NCI-H2196 (cell line): ENCODE data around the gene HSD11B1.

Source experiments
- DNase-seq: peaks from one replicate; lab custom pipeline; 2025; ENCODE audit not compliant: unreplicated experiment; lab: John Stamatoyannopoulos, UW

HSD11B1 gene

GRCh38 chr1:209751627-209752231 lies 47.1 kb downstream of the HSD11B1 start:
- DNase-seq, result no peak

GRCh38 chr1:209752890-209753289 lies 48.2 kb downstream of the HSD11B1 start:
- DNase-seq, result no peak

- DNase-seq, result no peak
These were observed 50.6 kb downstream of the HSD11B1 start for GRCh38 chr1:209755256-209755655.

DNA sequence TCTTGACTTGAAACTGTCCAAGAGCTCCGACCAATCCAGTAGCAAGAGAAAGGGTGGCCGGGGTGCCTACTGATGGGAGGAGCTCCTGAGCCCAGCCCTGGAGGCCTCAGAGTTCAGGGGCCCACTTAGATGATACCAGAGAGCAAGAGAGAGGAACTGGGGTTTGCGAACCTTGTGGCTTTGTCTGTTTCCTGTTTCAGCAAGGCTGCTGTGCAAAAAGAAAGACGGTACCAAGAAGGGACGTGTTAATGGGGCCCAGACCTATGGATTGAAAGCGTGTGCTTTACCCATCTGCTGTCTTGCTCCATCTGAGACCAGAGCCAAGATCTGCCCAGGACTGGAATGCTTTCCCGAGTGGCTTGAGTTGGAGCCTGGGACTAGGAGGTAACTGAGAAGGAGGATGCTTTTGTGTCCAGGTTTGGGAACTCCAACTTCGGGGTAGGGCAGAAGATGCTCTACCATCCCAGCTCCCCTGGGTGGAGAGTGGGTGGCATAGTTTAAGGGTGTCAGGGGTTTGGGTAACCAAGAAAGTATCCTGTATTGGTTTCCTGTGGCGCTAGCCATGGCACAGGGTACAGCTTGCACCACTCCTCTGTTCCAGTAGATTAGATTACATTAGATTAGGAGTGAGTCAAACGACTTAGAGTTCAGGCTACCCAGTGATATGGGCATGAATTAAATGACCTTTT lies 51.4 kb downstream of the HSD11B1 start, which contains the start of gene TRAF3IP3:
Gene TRAF3IP3, plus strand, starts transcription at position 128 of the 689 bp plus-strand sequence. CDS start 3,987 bp downstream, outside the sequence.
- no peak for DNase-seq

GRCh38 chr1:209756615-209757445 lies 52.2 kb downstream of the HSD11B1 start:
- DNase-seq, result no peak

- DNase-seq, result no peak
These were observed 53.8 kb downstream of the HSD11B1 start for GRCh38 chr1:209758400-209758799.

- DNase-seq, result no peak
These were observed 55.2 kb downstream of the HSD11B1 start for GRCh38 chr1:209759829-209760359.

DNA sequence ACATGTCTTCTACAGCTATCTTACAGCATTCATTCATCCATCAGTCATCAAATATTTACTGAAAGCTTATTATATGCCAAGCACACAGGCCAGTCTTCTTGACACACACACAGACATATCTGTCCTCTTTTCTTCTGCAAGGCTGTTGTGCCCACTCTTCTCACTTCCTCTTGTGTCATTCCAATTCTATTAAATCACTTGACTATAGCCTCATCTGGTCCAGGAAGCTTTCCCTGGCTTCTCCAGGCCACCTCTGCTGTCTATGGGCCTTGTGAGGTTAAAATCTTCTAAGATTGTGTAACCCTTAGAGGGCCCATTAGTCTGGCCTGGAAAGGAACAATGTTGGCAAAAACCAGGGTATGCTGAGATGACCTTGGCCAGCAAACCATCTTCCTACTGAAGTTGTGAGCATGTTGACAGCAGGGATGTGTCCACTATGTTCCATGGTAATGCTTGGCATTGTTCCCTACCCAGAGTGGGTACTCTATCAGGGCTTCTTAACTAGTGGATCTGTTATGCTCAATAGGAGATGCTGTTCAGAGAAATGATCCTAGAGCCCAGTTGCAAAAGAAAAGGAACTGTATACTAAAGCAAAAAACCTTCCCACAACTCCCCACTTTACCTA lies 56.5 kb downstream of the HSD11B1 start:
- DNase-seq, result no peak

GRCh38 chr1:209766051-209766450 lies 61.4 kb downstream of the HSD11B1 start:
- DNase-seq, result no peak

- DNase-seq, result no peak
These were observed 62.5 kb downstream of the HSD11B1 start for GRCh38 chr1:209767096-209767495.

DNA sequence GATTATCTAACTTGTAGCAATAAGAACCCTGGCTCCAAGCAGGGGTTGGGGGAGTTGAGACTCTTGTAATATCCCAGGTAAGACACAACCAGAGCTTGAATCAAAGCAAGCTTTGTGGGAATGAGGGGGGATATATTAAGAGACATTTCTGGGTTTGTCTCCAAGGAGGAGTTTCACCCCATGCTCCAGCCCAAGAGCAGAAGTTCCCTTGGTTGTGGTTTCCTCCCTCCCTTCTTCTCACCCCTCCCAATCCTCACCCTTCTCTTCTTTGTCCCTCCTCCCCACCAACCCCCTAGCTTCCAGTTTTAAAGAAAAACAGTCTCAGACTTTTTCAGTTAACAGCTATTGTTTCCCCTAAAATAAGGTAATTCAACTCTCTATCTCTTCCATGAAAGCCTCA lies 63.1 kb downstream of the HSD11B1 start:
- no peak for DNase-seq

DNA sequence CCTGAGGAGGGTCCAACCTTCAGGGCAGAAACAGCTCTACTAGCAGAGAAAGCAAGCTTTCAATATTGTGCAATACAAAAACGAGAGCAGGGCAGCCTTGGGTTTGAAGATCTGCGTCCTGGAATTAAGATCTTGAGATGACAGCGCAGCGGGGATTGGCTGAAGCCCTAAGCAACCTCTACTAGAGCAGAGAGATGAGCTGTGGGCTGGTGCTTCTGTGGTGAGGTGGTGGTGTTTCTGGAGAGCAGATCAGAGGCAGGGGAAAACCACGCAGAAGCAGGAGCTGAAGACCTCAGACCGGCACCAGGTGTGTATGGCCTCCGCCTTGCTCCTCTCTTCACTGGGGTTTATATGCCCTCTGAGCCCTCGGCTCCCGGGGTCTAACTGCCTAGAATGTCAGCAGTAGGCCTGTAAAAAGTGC lies 63.7 kb downstream of the HSD11B1 start:
- DNase-seq, result no peak

DNA sequence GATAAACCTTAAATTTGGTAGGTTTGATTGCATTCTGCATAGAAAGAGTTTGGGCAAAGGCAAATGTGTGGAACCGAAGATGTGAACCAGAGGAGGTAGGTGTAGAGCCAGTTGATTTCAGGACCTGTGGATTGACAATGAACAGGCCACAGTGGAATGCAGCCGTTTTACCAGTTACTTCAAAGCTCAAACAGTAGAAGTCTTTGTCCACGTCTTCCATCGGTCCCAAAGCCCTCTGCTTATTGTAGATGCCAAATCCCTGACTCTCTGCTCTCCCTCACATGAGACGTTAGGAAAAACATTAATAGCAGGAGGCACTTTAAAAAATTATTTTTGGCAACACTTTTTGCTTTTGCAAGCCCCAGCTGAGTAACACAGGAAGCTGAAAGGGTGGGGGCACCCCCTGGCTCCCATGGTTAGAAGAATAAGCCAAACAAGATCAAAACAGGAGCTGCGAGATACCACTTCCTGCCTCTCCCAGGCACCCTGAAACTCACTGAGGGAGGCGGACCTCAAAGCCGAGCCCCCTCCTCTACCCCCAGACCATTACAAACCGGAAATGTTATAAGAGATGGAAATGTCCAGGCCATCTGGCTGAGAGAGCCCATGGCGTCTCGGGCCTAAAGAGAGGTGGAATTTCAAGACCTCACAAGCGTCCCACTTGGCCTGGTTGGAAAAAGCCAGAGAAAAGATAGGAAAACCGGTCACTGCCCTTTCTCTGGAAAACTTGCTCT lies 64.7 kb downstream of the HSD11B1 start:
- no peak for DNase-seq

DNA sequence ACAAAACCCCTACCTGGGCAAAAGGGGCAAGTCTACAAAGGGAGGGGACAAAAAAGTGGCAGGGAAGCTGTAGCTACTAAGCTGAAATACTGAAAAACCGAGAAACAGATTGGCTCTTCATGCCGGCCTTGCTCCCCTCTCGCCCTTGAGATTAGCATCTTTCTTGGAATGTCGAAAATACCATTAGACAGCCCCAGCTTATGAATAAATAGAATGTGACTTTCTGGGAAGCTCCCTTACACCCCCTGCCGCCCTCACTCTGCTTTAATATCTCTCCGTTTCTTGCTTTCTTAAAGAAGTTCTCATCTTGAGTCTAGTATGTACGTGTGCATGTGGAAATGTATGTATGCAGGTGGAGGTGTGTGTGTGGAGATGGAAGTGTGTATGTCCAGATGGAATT lies 65.3 kb downstream of the HSD11B1 start:
- DNase-seq, result no peak

DNA sequence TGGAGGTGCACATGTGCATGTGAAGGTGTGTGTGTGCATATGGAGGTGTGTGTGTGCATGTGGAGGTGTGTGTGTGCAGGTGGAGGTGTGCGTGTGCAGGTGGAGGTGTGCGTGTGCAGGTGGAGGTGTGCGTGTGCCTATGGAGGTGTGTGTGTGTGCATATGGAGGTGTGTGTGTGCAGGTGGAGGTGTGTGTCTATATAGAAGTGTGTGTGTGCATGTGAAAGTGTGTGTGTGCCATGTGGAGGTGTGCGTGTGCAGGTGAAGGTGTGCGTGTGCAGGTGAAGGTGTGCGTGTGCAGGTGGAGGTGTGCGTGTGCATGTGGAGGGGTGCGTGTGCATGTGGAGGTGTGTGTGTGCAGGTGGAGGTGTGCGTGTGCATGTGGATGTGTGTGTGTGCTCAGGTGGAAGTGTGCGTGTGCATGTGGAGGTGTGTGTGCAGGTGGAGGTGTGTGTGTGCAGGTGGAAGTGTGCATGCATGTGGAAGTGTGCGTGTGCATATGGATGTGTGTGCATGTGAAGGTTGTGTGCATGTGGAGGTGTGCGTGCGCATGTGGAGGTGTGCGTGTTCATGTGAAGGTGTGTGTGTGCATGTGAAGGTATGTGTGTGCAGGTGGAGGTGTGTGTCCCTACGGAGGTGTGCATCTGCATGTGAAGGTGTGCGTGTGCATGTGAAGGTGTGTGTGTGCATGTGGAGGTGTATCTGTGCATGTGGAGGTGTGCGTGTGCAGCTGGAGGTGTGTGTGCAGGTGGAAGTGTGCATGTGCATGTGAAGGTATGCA lies 66.2 kb downstream of the HSD11B1 start:
- DNase-seq, result no peak

DNA sequence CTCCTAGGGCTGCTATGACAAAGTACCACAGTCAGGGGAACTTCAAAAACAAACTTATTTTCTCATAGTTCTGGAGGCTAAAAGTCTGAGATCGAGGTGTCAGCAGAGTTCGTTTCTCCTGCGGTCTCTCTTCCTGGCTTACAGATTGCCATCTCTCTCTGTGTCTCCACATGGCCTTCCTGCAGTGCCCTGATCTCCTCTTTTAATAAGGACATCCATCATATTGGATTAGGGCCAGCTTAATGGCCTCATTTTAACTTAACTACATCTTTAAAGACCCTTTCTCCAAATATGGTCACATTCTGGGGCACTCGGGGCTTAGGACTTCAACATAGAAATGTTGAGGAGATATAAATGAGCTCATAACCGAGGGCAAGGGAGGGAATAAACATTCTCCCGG lies 67.5 kb downstream of the HSD11B1 start:
- DNase-seq, result no peak

DNA sequence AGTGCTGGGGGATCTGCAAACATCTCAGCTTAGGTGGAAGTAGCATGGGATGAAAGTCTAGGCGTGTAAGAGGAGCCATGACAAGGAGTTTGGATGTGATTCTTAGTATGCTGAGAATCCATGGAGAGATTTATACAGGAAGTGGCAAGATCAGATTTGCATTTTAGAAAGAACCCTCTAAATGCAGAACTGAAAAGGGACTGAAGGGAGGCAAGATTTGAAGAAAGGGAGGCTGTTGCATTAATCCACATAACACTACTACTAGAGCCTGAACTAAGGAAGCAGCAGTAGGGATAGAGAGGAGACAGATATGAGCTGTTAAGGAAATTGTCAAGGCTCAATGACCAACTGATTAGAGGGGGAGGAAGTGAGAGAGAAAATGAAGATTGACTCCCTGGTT lies 69.9 kb downstream of the HSD11B1 start:
- no peak for DNase-seq

- DNase-seq, result no peak
These were observed 71.0 kb downstream of the HSD11B1 start for GRCh38 chr1:209775678-209776077.

DNA sequence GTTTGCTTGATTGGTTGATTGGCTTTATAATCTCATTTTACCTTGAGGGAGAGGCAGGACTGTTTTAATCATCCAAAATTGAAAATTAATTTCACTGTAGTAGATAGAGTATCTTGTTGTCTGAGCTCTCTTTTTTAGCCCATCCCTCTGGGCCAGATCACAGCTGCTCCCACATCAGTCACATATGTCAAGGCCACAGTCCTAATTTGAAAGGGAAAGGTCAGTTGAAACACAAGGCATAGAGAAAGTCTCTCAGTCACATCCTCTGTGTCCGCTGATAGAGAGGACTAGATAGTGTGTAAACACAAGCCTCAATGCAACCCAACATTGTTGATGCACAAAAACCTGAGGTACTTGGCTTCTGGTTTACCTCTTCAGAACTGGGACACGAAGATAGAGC lies 72.9 kb downstream of the HSD11B1 start:
- no peak for DNase-seq

DNA sequence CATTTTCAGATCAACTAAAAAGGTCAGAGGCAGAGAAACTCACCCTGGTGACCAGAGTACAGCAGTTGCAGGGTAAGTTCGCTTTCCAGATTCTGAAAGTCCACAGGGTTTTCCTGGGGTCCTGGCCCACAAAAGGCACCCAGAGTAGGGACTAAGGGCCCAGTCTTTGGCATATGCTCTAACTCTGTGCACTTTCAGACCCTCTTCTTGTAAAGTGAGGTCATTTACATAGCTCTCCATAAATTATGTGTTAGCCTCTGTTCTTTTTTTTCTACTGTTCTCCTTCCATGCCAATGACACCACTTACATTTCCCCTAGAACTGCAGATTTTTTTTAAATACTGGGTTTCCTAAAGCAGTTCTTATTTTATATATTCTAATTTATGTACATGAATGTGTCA lies 73.5 kb downstream of the HSD11B1 start:
- DNase-seq, result no peak
